HepG2 (cell line): ENCODE measurements around the gene KIAA1958. TPM values are rescaled to one million over a fixed set of nuclear protein-coding genes. Genes with fewer than 3 reads are reported as not detected.

Source experiments
- CENPT ChIP-seq: sonication (generic); formaldehyde crosslinking; IDR thresholded peaks from 2 replicates; pipeline ENCODE4 v1.8.0; 2022; ENCODE audit warnings: low read depth, mild to moderate bottlenecking, moderate library complexity, missing genetic modification reagents
- FIP1L1 ChIP-seq: fragments of 200-400 bp; formaldehyde crosslinking; IDR thresholded peaks from 2 replicates; pipeline ENCODE4 v1.6.1; 2018; ENCODE audit warnings: low read depth, mild to moderate bottlenecking, low read length, moderate library complexity, borderline replicate concordance; ENCODE audit not compliant: insufficient read depth
- FOXA1 ChIP-seq, 2 experiments: fragments of 450-650 bp in 1 of 2; sonication (generic) in 1 of 2; formaldehyde crosslinking in 1 of 2; IDR thresholded peaks; 2 replicates each; pipeline versions ENCODE4 v1.4.0 to v1.6.1; 2016 to 2020; ENCODE audit warnings: missing genetic modification reagents in 1 of 2
- HMG20A ChIP-seq: IDR thresholded peaks from 2 replicates; pipeline ENCODE4 v1.6.1; 2016; ENCODE audit warnings: borderline replicate concordance
- KMT2A ChIP-seq: sonication (generic); formaldehyde crosslinking; IDR thresholded peaks from 2 replicates; pipeline ENCODE4 v1.4.0; 2020; ENCODE audit warnings: missing genetic modification reagents
- MYNN ChIP-seq: sonication (generic); formaldehyde crosslinking; IDR thresholded peaks from 2 replicates; pipeline ENCODE4 v1.4.0; 2020; ENCODE audit warnings: mild to moderate bottlenecking, low read depth, missing genetic modification reagents
- NFE2L2 ChIP-seq: fragments of 150-350 bp; IDR thresholded peaks from 2 replicates; pipeline ENCODE4 v1.6.1; 2014; ENCODE audit warnings: low read length
- NKX3-1 ChIP-seq: sonication (generic); formaldehyde crosslinking; IDR thresholded peaks from 2 replicates; pipeline ENCODE4 v1.5.0; 2020; ENCODE audit warnings: missing genetic modification reagents
- POGK ChIP-seq: sonication (generic); formaldehyde crosslinking; conservative IDR thresholded peaks from 2 replicates; pipeline ENCODE4 v1.8.0; 2022; ENCODE audit warnings: mild to moderate bottlenecking, moderate library complexity, missing genetic modification reagents
- SAP130 ChIP-seq: IDR thresholded peaks from 2 replicates; pipeline ENCODE4 v1.6.1; 2016; ENCODE audit warnings: low read depth
- SIN3B ChIP-seq: fragments of 150-350 bp; IDR thresholded peaks from 2 replicates; pipeline ENCODE4 v1.6.1; 2014; ENCODE audit warnings: low read length
- SRSF1 ChIP-seq: fragments of 200-400 bp; formaldehyde crosslinking; optimal IDR thresholded peaks from 2 replicates; pipeline ENCODE3; 2017; ENCODE audit warnings: mild to moderate bottlenecking, low read depth, low read length, moderate library complexity
- XRCC5 ChIP-seq: fragments of 200-400 bp; formaldehyde crosslinking; optimal IDR thresholded peaks from 2 replicates; pipeline ENCODE3; 2017; ENCODE audit warnings: mild to moderate bottlenecking, low read length
- YEATS2 ChIP-seq: sonication (generic); formaldehyde crosslinking; IDR thresholded peaks from 2 replicates; pipeline ENCODE4 v1.4.0; 2020; ENCODE audit warnings: missing genetic modification reagents, borderline replicate concordance
- ZKSCAN1 ChIP-seq: fragments of 150-350 bp; IDR thresholded peaks from 2 replicates; pipeline ENCODE4 v1.6.1; 2014; ENCODE audit warnings: low read length
- ZNF20 ChIP-seq: sonication (generic); formaldehyde crosslinking; IDR thresholded peaks from 2 replicates; pipeline ENCODE4 v1.4.0; 2020; ENCODE audit warnings: mild to moderate bottlenecking, moderate library complexity, missing genetic modification reagents
- ZNF337 ChIP-seq: sonication (generic); formaldehyde crosslinking; IDR thresholded peaks from 2 replicates; pipeline ENCODE4 v1.5.1; 2020; ENCODE audit warnings: missing genetic modification reagents, low read depth, mild to moderate bottlenecking, borderline replicate concordance
- ZNF33A ChIP-seq: sonication (generic); formaldehyde crosslinking; IDR thresholded peaks from 2 replicates; pipeline ENCODE4 v1.5.1; 2020; ENCODE audit warnings: missing genetic modification reagents, mild to moderate bottlenecking, moderate library complexity, borderline replicate concordance
- ZSCAN20 ChIP-seq: sonication (generic); formaldehyde crosslinking; IDR thresholded peaks from 2 replicates; pipeline ENCODE4 v1.4.0; 2020; ENCODE audit warnings: missing genetic modification reagents, mild to moderate bottlenecking, borderline replicate concordance
- polyA plus RNA-seq, 8 experiments: library from polyadenylated mRNA; depleted of rRNA in 3 of 8; stranded (reverse) in 7 of 8; unstranded in 1 of 8; fragments of >200 nt; fragmentation: Illumina TruSeq in 4 of 8; extraction: Trizol in 4 of 8; gene quantifications; 2 replicates each; pipeline versions ENCODE4 v1.2.1 to v1.2.3, GENCODE V29; 2011 to 2016; ENCODE audit warnings: low read depth in 4 of 8, missing spikeins in 1 of 8, mixed read lengths in 1 of 8; ENCODE audit not compliant: insufficient read depth in 1 of 8
- total RNA-seq, 5 experiments: library from RNA; depleted of rRNA; stranded (reverse); fragments of >200 nt; fragmentation: Illumina TruSeq; extraction: Trizol; gene quantifications; 2 replicates each; pipeline ENCODE4 v1.2.3, GENCODE V29; 2016; ENCODE audit warnings: low read depth in 1 of 5
- TF ChIP-seq, protein P1 (sequence below): sonication (generic); formaldehyde crosslinking; IDR thresholded peaks from 2 replicates; pipeline ENCODE4 v1.8.0; 2022; ENCODE audit warnings: mild to moderate bottlenecking, missing genetic modification reagents, moderate library complexity
- TF ChIP-seq, protein P2 (sequence below), 2 experiments: sonication (generic) in 1 of 2; formaldehyde crosslinking in 1 of 2; IDR thresholded peaks; 2 replicates each; pipeline versions ENCODE4 v1.4.0 to v1.6.1; 2016 to 2020; ENCODE audit warnings: borderline replicate concordance in 1 of 2, low read depth in 1 of 2, mild to moderate bottlenecking in 1 of 2, missing genetic modification reagents in 1 of 2
- TF ChIP-seq, protein P3 (sequence below): sonication (generic); formaldehyde crosslinking; conservative IDR thresholded peaks from 2 replicates; pipeline ENCODE4 v1.8.0; 2022; ENCODE audit warnings: missing genetic modification reagents

Gene KIAA1958
- total and polyA plus RNA-seq, 2 of the 13 experiments (the other 11 are each of a cell fraction or from before 2014, with no cell fraction given): 8.5 to 10.3 TPM

- TF ChIP-seq NKX3-1 (CRISPR knock-in tag): no peak
- TF ChIP-seq NFE2L2: no peak
- TF ChIP-seq ZKSCAN1: no peak
- TF ChIP-seq SIN3B: no peak
- TF ChIP-seq FOXA1 (IDR thresholded peaks at IDR 0.05): no peak
- peak; percentile 47; the same call in 1 of the 2 replicates for TF ChIP-seq FOXA1 (CRISPR knock-in tag; IDR thresholded peaks at IDR 0.05)
- no peak for TF ChIP-seq SRSF1
- no peak for TF ChIP-seq ZNF337 (CRISPR knock-in tag)
- TF ChIP-seq, protein P1, sequence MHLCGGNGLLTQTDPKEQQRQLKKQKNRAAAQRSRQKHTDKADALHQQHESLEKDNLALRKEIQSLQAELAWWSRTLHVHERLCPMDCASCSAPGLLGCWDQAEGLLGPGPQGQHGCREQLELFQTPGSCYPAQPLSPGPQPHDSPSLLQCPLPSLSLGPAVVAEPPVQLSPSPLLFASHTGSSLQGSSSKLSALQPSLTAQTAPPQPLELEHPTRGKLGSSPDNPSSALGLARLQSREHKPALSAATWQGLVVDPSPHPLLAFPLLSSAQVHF (CRISPR knock-in tag): no peak
- TF ChIP-seq POGK (CRISPR knock-in tag): no peak
- TF ChIP-seq ZSCAN20 (CRISPR knock-in tag): no peak
- TF ChIP-seq XRCC5: no peak
- TF ChIP-seq, protein P2, sequence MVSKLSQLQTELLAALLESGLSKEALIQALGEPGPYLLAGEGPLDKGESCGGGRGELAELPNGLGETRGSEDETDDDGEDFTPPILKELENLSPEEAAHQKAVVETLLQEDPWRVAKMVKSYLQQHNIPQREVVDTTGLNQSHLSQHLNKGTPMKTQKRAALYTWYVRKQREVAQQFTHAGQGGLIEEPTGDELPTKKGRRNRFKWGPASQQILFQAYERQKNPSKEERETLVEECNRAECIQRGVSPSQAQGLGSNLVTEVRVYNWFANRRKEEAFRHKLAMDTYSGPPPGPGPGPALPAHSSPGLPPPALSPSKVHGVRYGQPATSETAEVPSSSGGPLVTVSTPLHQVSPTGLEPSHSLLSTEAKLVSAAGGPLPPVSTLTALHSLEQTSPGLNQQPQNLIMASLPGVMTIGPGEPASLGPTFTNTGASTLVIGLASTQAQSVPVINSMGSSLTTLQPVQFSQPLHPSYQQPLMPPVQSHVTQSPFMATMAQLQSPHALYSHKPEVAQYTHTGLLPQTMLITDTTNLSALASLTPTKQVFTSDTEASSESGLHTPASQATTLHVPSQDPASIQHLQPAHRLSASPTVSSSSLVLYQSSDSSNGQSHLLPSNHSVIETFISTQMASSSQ (IDR thresholded peaks at IDR 0.05; ENCODE audit: low read depth): no peak
- TF ChIP-seq, protein P2 (CRISPR knock-in tag; IDR thresholded peaks at IDR 0.05; ENCODE audit: borderline replicate concordance): peak; percentile 40; the same call in 1 of the 2 replicates
- TF ChIP-seq CENPT (CRISPR knock-in tag): no peak
- peak; percentile 53 for TF ChIP-seq SAP130 (CRISPR knock-in tag)
- 0 out of 2 replicates have a peak, but pooled peaks have one; percentile 23 for TF ChIP-seq KMT2A (CRISPR knock-in tag)
- TF ChIP-seq FIP1L1: no peak
- no peak for TF ChIP-seq YEATS2 (CRISPR knock-in tag)
- TF ChIP-seq HMG20A (CRISPR knock-in tag): peak; percentile 57; the same call in 1 of the 2 replicates
- no peak for TF ChIP-seq ZNF20
- TF ChIP-seq, protein P3, sequence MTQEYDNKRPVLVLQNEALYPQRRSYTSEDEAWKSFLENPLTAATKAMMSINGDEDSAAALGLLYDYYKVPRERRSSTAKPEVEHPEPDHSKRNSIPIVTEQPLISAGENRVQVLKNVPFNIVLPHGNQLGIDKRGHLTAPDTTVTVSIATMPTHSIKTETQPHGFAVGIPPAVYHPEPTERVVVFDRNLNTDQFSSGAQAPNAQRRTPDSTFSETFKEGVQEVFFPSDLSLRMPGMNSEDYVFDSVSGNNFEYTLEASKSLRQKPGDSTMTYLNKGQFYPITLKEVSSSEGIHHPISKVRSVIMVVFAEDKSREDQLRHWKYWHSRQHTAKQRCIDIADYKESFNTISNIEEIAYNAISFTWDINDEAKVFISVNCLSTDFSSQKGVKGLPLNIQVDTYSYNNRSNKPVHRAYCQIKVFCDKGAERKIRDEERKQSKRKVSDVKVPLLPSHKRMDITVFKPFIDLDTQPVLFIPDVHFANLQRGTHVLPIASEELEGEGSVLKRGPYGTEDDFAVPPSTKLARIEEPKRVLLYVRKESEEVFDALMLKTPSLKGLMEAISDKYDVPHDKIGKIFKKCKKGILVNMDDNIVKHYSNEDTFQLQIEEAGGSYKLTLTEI (CRISPR knock-in tag): no peak
- TF ChIP-seq ZNF33A (CRISPR knock-in tag): no peak
- no peak for TF ChIP-seq MYNN (CRISPR knock-in tag)
Observed at GRCh38 chr9:112570671-112571167, 84.1 kb downstream of the KIAA1958 start (continued).
